NCI-H1436 treated with DMSO at 0.1 percent for 48 hours (cell line): ENCODE results near the gene MVK.

ENCODE experiments used
- DNase-seq: peaks from one replicate; lab custom pipeline; 2025; lab: John Stamatoyannopoulos, UW

The MVK gene

GRCh38 chr12:109632342-109632741 is 58.7 kb downstream of the MVK start:
- DNase-seq: peak; percentile 64

- DNase-seq: no peak
These were observed 62.1 kb downstream of the MVK start for GRCh38 chr12:109635717-109636116.

- no peak for DNase-seq
These were observed 63.8 kb downstream of the MVK start for GRCh38 chr12:109637348-109637747.

GRCh38 chr12:109637996-109638395 is 64.4 kb downstream of the MVK start:
- DNase-seq: no peak

- DNase-seq: no peak
These were observed 65.1 kb downstream of the MVK start for GRCh38 chr12:109638735-109639134.

GRCh38 chr12:109639151-109639872 is 65.7 kb downstream of the MVK start:
- no peak for DNase-seq

GRCh38 chr12:109640961-109641360 is 67.4 kb downstream of the MVK start:
- no peak for DNase-seq

GRCh38 chr12:109641422-109641821 is 67.8 kb downstream of the MVK start:
- DNase-seq: no peak

- no peak for DNase-seq
These were observed 69.0 kb downstream of the MVK start for GRCh38 chr12:109642506-109643132.

GRCh38 chr12:109645194-109645593 is 71.6 kb downstream of the MVK start:
- DNase-seq: no peak

GRCh38 chr12:109645708-109646107 is 72.1 kb downstream of the MVK start:
- DNase-seq: no peak
